NCI-H748 treated with DMSO at 0.1 percent for 48 hours (cell line): ENCODE measurements around the gene BUD13.
"Not testable (repeated sequence)": the region's sequence is repeated elsewhere in the genome, so short reads cannot be mapped to it uniquely, and the experiment has no call there.

ENCODE experiments used
- DNase-seq: peaks from one replicate; lab custom pipeline; 2025; lab: John Stamatoyannopoulos, UW

The BUD13 gene

DNA sequence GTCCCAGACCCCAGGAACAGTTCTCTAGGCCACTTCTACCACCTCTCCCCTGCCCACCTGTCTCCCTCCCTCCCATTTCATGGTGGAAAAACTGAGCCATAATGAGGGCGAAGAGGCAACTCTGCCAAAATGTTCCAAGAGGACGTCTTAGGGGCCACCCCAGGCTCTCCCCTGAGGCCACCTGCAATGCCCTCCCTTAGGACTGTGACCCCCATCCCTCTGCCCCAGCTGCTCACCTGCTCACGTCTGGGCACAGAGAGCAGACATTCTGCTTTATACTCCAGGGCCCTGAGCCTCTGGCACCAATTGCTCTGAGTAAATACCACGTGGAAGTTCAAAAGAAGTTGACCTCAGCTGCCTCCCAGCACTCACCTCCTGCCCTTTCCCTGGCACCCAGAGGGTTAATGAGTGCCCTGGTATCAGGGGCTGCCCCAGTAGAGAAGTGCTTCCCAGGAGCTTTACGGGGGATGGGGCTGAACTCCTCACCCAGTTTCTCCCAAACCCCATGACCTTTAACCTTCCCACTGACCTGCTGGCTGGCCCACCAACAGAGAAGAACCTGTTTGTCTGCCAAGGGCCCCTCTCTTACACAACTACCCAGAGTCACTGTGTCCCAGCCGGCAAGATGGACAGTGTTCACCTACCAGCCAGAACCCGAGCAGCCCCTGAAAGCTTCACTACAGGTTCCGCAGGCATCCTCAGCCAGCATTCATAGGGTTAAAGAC, 19.5 kb upstream of the BUD13 start:
- DNase-seq, result no peak

DNA sequence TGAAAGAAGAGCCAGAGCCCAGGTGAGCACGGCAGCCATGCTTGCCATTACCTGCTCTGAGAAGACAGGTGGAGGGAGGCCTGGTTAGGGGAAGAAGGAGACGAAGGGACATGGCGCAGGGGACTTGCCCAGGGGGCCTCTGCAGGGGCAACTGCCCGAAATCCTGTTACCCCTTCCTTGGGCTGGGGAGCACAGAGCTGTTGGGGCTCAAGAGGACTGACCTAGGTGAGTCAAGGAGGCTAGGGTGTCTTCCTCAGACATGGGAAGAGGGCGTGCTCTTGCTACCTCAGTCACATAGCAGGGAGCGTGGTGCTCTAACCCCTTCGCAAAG, 19.0 kb upstream of the BUD13 start, which contains the start of gene APOA5:
APOA5 (minus strand) TSS at position 67 of the 331 bp plus-strand sequence; CDS start at position 48, 19 bp downstream.
- DNase-seq, result no peak

DNA sequence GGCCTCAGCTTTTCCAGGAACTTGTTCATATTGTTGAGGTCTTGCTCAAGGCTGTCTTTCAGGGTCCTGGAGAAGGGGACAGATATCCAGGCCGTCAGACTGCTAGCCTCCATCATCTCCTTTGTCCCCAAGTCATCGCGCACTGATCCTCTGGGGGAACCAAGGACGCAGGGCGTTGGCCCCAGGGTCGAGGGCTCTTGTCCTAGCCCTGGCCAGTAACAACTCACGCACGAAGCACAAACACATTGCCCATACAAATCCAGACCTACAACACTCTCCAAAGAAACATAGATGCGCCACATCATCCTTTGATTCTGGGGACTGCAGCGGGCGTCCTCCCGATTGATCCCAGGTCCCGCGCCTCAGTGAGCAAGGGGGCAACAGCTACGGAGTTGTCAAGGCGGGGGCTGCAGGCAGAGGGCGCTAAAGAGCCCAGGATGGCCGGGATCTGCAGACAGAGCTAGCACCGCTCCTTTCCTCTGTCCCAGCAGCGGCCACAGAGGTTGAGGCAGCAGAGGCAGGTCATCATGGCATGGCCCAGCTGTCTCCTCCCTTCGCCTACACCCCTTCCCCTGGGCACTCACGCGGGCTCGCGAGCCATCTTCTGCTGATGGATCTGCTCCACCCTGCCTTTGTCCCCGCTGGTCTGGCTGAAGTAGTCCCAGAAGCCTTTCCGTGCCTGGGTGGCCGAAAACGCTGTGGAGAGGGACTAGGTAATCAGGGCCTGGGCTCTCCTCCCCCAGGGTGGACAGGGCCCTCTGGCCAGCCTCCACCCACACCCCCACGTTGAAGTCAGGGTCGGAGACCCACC, 18.4 kb upstream of the BUD13 start:
- peak; percentile 19 for DNase-seq

DNA sequence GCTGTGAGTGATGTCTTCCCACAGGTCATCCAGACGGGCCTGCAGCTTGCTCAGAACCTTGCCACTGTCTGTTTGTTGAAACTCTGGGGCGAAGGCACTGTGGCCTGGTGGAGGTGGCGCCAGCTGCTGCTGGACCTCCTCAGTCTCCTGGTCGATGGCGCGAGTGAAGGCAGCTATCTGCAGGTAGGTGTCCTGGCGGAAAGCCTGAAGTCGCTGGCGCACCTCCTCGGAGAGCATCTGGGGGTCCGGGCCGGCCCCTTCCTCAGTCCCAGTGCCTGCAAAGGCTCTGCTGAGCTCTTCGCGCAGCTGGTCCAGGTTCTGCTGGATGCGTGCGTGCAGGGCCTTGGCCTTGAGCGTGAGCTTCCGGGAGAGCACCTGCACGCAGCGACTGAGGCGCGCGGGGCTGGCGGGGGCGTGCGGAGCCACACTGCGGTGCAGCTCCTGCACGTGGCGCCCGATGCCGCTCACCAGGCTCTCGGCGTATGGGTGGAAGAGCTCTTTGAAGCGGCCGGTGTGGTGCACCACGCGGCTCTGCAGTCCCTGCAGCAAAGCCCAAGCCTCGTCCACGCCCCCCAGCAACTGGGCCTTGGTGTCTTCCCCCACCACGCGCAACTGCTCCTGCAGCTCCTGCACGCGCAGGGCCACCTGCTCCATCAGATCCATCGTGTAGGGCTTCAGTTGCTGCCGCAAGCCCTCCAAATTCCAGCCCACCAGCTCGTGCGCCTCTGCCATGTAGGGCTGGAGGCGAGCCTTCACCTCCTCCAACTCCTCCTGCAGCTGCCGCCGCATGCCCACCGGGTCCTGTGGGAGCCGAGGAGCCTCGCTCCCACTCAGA, 17.6 kb upstream of the BUD13 start:
- DNase-seq, result no peak

DNA sequence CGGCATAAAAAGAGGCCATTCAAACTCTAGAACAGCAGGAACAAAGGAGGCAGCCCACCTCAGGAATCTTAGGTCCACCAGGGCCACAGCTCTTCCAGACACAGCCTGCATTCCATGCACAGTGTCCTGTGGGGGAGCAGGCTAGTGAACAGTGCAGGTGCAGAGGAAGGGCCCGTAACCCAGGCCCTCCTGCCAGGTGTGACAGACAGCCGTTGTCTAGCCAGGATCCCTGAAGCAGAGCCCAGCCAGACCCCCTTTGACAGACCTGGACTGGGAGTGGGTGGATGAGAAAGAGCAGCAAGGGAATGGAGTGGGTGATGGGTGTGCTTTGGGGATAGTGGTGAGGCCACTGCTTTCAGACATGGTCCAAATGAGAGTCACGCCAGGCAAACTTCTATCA, 16.2 kb upstream of the BUD13 start:
- no peak for DNase-seq

DNA sequence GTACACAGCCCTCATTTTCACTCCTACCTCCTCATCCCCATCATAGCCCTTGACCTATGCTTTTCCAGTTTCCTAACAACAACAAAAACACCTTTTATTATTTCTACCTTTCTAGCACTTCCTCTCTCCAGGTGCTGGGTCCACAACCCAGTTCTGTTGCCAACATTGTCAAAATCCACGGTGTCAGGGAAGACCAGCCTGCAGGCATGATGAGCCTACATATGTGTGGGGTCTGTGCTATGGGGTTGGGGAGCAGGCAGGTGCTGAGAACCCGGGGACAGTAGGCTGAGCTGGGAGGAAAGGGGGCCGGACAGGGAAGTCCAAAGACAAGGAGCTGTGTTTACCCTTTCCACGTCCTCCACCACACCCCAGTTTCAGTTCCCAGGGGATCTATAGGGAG, 15.7 kb upstream of the BUD13 start:
- DNase-seq, result no peak

DNA sequence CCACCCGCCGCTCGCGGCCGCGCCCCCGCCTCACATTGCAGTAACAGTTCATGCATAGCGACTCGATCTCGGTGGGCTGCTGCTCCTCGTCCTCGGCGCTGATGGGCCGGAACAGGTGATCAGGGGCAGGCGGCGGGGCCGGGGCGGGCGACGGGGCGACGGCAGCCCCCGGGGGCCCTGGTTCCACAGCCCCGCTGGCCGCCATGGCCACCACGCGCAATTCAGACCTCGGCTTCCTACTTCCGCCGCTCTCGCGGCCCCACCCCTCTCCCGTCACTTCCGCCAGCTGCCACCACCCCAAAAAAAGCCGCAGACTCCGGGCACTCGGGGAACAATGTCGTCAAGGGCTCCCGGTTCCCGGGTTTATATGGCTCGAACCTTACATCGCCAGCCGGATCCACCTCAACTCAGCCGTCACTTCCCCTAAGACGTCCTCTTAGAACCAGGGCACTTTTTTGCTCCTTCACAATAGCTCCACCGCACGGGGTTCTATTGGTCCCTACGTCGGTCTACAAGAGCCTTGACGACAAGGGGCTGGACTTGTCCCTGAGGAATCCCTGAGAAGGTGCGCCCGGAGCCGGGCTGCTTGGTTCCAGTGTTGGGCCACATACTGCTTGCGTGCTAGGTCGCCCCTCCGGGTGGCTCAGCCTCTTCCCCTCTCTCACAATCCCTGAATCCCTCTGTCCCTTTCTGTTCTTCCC, 15.1 kb upstream of the BUD13 start, which contains the start of gene ZPR1:
ZPR1 (minus strand) TSS at position 238 of the 701 bp plus-strand sequence; CDS start at position 205, 33 bp downstream.
- peak; percentile 6 for DNase-seq

DNA sequence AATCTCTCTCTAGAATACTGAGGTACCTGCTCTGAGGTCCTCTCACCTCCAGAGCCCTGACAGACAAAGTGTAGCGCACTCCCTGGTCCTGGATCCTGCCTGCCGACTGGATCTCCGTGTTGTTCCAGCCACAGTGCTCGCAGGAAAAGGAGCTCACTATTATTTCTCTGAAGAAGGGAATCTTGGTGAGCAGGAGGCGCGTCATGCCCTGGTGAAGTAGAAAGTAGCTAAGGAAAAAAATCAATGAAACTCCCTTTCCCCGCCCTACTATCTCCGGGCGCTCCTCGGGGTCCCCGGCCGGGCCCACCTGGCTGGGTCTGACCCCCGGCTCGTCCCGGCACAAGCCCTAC, 14.6 kb upstream of the BUD13 start:
- no peak for DNase-seq

DNA sequence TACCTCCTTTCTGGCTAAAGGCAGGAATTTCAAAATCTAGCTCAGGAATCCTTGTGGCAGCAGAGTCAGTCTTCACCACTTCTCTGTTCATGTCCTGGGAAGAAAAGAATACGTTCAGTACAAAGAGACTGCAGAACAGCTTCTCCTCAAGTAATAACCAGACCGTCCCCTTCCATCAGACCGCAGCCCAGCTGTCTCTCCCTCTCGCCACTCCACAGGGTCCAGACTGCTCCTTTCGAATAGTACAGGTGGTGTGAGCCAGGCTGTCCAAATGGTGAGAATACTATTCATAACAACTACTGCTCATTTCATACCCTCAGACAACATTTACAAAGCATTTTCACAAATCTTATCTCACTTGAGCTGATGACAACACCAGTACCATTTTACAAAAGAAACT, 14.2 kb upstream of the BUD13 start:
- no peak for DNase-seq

DNA sequence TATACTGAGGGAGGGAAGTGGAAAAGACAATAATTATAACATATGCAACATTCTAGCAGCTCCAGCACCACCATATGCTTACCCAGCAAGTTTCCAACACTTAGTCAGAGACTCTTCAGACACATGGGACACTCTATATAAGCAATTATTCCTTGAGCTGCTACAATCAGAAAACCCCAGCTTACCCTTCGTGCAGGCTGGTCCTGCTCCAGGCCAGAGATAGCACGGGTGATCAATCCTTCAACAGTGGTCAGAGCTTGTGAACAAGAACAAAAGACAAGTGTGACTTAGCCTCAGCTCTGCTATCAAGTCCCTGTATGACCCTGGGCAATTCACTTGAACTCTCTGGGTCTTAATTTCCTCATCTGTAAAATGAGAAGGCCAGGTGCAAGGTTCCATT, 13.5 kb upstream of the BUD13 start:
- DNase-seq, result no peak

DNA sequence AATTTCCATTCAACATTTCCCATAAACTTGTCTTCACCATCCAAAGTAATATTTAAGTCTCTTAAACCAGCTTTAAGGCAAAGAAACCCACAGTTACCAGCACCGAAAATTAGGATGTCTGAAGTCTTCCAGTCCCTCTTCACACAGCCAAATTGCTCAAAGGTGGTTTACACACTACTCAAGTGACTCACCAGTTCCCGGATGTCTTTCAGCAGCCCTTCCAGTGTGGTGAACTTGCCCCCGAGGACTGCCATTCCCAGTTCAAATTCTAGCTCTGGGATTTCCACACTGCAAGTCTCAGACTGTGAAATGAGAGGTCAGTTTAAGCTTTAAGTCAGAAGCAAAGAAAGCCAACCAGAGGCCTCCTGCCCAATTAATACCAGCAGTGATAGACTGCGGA, 9.9 kb upstream of the BUD13 start:
- no peak for DNase-seq

DNA sequence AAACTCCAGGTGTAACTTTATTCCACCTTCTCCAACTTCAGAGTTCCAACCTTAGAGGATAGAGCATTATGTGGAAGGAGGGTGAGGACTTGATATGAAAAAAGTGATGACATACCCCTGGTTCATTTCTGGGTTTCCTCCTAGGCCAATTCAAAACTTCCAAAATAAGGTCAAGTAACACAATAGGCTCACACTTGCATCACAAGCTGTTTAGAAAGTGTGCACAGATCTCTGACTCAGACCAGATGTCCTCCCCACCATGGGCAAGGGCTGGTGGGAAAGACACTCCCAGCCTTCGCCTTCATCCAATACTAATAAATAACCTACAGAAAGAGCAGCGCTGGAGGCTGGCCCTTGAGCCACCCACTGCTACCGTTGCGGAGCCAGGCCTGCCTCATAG, 5.8 kb upstream of the BUD13 start:
- no peak for DNase-seq

DNA sequence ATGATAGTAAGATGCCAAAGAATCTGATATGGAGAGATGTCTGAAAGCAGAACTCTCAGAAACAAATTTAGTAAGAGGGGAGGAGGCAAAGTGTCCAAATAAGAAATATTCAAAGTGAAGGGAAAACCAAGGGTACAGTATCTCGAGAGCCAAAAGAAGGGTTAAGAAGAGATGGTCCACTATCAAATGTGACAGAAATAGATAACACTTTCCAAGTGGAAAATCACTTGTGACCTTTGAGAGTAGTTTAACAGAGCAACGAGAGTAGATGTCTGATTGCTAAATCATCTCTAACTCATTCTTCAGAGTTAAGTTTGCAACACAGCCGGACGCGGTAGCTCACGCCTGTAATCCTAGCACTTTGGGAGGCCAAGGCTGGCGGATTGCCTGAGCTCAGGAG, 4.3 kb upstream of the BUD13 start:
- DNase-seq, result no peak

DNA sequence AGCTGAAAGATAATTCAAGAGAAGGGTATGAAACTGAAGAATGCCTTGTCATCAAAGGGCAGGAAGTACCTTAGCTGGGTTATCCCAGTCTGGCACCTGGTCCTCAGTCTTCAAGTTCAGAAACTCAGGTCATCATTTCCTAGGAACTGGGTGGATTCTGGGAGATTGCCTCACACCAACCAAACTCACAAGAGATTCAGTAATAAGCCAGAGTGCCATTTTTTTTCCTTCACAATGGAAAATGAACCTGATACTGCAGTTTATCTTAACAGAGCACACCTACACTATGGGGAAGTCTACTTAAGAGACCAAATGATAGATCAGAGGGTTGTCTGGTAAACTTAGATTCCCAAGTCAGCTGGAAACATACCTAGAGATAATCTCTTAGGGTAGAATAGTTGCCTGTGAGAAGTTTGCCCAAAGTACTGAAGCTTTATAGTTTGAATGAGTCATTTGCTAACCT, 3.8 kb upstream of the BUD13 start:
- DNase-seq, result no peak

DNA sequence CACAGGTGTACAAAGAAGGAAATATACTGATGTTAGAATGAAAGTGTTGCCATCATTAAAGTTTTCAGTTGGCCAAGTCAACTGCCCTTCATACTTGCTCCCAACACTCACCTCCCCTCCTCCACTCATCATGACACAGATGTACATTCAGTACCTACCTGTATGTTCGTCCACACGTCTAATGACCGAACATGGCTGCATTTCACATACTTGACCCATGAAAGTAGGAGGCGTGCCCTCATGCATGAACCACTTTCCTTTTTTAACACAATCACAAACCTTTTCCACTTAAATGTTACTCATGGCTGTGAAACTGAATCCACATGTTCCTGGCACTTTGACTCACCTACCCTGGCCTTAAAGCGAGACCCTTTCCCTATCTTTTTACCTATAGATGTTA, 3.2 kb upstream of the BUD13 start:
- DNase-seq, result no peak

DNA sequence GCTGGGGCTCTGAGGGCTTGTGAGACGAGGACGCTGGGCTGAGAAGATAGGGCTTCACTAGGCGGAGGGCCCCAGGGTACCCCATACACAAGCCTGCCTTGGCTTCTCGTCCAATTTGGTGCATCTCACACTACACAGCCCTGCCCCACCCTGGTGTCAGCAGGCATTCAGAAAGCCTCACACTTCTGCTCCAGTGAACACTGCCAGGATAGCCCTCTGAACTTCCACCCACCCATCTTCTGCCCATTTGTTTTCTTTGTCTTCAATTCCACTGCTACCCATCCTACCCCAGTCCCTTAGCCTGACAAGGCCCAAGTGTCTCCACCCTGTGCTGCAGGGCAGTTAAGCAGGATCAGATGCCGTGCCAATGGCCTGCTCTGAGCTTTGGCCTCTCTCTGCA, 1.9 kb upstream of the BUD13 start:
- DNase-seq, result no peak

DNA sequence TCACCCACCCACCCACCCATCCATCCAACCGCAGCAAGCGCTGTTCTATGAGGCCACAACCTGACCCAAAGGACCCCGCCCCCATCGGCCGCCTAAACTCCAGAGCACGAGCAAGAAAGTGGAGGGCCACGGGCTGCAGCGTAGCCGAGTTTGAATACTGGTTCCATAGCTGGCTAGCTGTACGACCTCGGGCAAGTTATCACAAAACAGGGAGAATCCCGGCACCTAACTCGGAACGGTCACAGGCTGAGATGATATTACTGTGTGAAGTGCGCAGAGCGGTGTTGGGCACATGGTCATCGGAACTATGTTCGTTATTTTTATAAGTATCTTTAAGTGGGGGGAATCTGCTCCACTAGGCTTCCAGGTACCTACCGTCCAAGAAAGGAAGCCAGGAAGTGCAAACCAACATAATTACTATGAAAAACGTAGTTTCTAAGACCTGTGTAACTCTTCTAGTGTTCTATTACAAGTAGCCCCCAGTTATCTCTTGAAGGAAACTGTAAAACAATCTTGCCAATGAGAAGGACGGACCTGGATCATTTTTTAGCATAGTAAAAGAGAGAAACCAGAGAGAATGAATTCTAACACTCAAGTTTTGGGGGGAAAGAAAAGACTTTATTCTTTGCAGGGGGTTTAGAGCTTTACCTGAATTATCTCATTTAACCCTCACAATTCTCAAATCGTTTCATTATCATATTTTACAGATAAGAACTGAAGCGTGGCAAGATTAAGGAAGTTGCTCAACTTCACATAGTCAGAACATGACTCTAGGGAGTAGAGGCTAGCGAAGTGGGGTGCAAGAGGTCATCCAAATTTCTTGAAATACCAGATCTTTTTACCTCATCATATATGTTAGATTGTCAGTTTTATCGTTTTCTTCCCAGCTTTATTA, 663 bp upstream of the BUD13 start:
- DNase-seq, result peak; percentile 52

DNA sequence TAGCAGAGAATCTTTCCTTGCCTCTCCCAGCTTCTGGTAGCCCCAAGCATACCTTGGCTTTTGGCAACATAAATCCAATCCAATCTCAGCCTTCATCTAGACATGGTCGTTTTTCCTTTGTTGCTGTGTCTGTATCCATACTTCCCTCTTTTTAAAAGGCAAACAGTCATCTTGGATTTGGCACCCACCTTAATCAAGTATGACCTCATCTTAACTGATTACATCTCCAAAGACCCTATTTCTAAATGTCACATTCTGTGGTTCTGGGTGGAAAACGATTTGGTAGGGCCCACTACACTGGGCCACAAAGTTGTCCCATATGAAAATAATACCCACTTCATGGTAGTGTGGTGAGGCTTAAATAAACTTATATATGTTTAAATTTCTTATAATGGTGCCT, 852 bp downstream of the BUD13 start:
- no peak for DNase-seq

DNA sequence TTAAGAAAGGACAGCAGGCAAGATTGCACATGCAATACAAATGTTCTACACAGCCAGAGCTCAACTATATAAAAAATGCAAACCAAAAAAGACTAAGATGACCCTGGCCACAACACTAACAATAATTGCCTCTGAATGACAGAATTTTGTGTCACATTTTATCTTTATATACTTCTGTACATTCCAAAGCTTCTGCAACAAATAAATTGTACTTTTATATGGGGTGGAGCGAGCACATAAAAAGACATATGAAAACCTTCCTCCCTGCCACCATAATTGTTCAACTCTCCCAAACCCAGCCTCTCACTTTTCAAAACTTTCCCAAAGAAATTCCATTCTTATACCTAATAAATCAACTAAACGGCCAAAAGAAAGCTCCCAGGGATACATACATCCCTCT, 10.7 kb downstream of the BUD13 start:
- DNase-seq, result no peak

DNA sequence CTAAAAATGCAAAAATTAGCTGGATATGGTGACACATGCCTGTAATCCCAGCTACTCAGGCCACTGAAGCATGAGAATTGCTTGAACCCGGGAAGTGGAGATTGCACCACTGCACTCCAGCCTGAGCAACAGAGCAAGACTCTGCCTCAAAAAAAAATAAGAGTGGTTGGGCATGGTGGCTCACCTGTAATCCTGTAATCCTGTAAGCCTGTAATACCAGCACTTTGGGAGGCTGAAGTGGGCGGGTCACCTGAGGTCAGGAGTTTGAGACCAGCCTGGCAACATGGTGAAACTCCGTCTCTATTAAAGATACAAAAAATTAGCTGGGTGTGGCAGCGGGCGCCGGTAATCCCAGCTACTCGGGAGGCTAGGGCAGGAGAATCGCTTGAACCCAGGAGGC, 16.7 kb downstream of the BUD13 start:
- DNase-seq, result not testable (repeated sequence)
